ENCODE measurements around the gene FEZF1. TPM values are rescaled to one million over a fixed set of nuclear protein-coding genes. Genes with fewer than 3 reads are reported as not detected.

Gene FEZF1
- total RNA-seq, 1 experiment from 2014 or later: not detected

DNA sequence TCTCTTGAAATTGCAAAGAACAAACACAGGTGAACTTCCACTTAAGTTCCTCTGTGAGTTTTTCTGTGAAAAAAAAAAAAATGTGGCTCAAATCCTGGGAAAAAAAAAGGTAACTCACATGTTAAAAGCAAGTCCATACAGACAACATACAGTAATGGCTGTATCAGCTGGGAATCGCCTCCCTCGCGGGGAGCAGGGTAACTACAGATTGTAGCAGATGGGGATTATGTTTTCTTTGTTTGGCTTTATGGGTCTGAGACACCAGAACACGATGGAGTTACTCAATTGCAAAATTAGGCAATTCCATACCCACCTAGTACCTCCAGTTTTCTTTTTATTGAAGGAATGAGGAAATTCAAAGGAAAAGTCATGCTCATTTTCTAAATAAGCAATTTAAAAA lies 42.3 kb downstream of the FEZF1 start:
- Mint-ChIP-seq H3K27ac (ENCODE audit: unreplicated experiment) (no peak overlapping the region), H3K9me3 (ENCODE audit: low read depth, unreplicated experiment) (no peaks in the 10 kb centered on the region), H3K27me3 (ENCODE audit: unreplicated experiment) (no peaks in the 10 kb centered on the region), H3K4me3 (ENCODE audit: low read depth, unreplicated experiment) (no peak overlapping the region), H3K36me3 (ENCODE audit: insufficient read depth, unreplicated experiment) (no peaks in the 10 kb centered on the region), H3K4me1 (ENCODE audit: low read depth, unreplicated experiment) (no peaks in the 10 kb centered on the region)
- CTCF ChIA-PET: no interaction called here
- TF ChIP-seq, protein P1, sequence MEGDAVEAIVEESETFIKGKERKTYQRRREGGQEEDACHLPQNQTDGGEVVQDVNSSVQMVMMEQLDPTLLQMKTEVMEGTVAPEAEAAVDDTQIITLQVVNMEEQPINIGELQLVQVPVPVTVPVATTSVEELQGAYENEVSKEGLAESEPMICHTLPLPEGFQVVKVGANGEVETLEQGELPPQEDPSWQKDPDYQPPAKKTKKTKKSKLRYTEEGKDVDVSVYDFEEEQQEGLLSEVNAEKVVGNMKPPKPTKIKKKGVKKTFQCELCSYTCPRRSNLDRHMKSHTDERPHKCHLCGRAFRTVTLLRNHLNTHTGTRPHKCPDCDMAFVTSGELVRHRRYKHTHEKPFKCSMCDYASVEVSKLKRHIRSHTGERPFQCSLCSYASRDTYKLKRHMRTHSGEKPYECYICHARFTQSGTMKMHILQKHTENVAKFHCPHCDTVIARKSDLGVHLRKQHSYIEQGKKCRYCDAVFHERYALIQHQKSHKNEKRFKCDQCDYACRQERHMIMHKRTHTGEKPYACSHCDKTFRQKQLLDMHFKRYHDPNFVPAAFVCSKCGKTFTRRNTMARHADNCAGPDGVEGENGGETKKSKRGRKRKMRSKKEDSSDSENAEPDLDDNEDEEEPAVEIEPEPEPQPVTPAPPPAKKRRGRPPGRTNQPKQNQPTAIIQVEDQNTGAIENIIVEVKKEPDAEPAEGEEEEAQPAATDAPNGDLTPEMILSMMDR (IDR thresholded peaks at IDR 0.05; ENCODE audit: unreplicated experiment): no peak
- intact Hi-C loops (cut with micrococcal nuclease; ENCODE audit: unreplicated experiment): no loop called here
- DNase-seq: no peak
- no TSS peak for BruUV-seq (replicated peaks)

DNA sequence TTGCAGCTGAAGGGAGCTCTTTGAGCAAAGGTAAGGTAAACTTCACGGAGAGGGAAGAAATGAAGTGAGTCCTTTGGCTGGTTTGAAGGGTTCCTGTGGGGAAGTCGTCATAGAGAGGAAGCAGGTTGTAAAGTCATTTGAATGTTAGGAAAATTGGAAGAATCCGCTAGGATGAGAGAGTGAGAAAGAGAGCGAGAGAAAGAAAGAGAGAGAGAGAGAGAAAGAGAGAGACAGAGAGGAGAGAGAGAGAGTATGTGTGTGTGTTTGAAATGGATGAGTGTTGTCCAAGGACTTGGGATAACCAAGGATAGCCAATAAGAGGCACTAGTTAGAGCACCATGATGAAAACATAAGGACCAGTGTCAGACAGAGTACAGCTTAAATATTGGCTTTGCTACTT lies 43.1 kb downstream of the FEZF1 start:
- TF ChIP-seq, protein P1 (IDR thresholded peaks at IDR 0.05; ENCODE audit: unreplicated experiment): no peak
- CTCF ChIA-PET: interaction anchor here (0.6 kb wide), 1 partner anchor 1124 kb away, joined by 3 read pairs; no protein-coding TSS in a partner anchor
- Mint-ChIP-seq H3K27ac (ENCODE audit: unreplicated experiment) (no peak overlapping the region), H3K4me1 (ENCODE audit: low read depth, unreplicated experiment) (no peaks in the 10 kb centered on the region), H3K9me3 (ENCODE audit: low read depth, unreplicated experiment) (no peaks in the 10 kb centered on the region), H3K36me3 (ENCODE audit: insufficient read depth, unreplicated experiment) (no peaks in the 10 kb centered on the region), H3K27me3 (ENCODE audit: unreplicated experiment) (peaks cover under 1% of the 10 kb centered on the region), H3K4me3 (ENCODE audit: low read depth, unreplicated experiment) (no peak overlapping the region)
- intact Hi-C loops (cut with micrococcal nuclease; ENCODE audit: unreplicated experiment): no loop called here
- DNase-seq: no peak
- no TSS peak for BruUV-seq (replicated peaks)

DNA sequence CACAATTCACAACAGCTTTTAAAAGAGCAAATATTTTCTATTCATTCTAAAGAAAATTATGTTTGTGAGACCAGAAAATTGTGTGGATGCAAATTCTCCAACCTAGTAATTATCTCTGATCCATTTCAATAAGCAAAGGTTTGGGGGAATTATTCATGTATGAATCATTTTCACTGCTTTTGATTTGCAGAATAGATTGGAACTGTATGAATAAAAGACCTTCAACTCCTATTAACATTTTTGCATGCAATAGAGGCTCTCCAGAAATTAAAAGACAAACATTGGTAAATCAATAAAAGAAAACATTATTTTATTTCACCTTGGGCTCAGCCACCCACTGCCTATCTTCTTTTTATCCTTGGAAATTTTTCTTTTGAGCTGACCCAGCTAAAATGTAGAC lies 43.5 kb downstream of the FEZF1 start:
- H3K27me3 Mint-ChIP-seq (ENCODE audit: unreplicated experiment): peaks cover 5% of the 10 kb centered on the region
- CTCF ChIA-PET: interaction anchor here (0.6 kb wide), 1 partner anchor 1125 kb away, joined by 3 read pairs; no protein-coding TSS in a partner anchor
- no peak overlapping the region for H3K27ac Mint-ChIP-seq (ENCODE audit: unreplicated experiment)
- DNase-seq: no peak
- TF ChIP-seq, protein P1 (IDR thresholded peaks at IDR 0.05; ENCODE audit: unreplicated experiment): no peak
- no peaks in the 10 kb centered on the region for H3K9me3 Mint-ChIP-seq (ENCODE audit: low read depth, unreplicated experiment)
- no peaks in the 10 kb centered on the region for H3K36me3 Mint-ChIP-seq (ENCODE audit: insufficient read depth, unreplicated experiment)
- no TSS peak for BruUV-seq (replicated peaks)
- no peaks in the 10 kb centered on the region for H3K4me1 Mint-ChIP-seq (ENCODE audit: low read depth, unreplicated experiment)
- intact Hi-C loops (cut with micrococcal nuclease; ENCODE audit: unreplicated experiment): no loop called here
- H3K4me3 Mint-ChIP-seq (ENCODE audit: low read depth, unreplicated experiment): no peak overlapping the region

DNA sequence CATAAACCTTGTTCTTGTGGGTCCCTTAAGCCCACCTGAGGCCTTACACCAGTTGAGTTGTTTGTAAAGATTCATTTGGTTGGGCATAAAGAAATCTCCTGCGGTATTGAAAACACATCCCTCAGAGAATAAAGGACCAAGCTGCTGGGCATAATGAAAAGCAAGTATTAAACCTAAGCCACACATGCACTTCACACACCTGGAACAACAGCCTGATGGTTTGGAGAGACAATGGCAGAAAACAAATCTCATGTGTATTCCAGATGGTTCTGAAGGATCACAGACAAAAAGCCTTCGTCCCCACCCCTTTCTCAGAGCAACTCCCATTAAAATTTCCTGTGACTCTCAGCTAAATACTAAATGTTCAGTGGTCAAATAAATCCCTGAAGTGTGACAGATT lies 44.2 kb downstream of the FEZF1 start:
- DNase-seq: no peak
- CTCF ChIA-PET: no interaction called here
- H3K9me3 Mint-ChIP-seq (ENCODE audit: low read depth, unreplicated experiment): no peaks in the 10 kb centered on the region
- H3K36me3 Mint-ChIP-seq (ENCODE audit: insufficient read depth, unreplicated experiment): no peaks in the 10 kb centered on the region
- BruUV-seq (replicated peaks): no TSS peak
- intact Hi-C loops (cut with micrococcal nuclease; ENCODE audit: unreplicated experiment): no loop called here
- H3K4me1 Mint-ChIP-seq (ENCODE audit: low read depth, unreplicated experiment): no peaks in the 10 kb centered on the region
- H3K4me3 Mint-ChIP-seq (ENCODE audit: low read depth, unreplicated experiment): no peak overlapping the region
- H3K27ac Mint-ChIP-seq (ENCODE audit: unreplicated experiment): no peak overlapping the region
- H3K27me3 Mint-ChIP-seq (ENCODE audit: unreplicated experiment): peaks cover 12% of the 10 kb centered on the region
- TF ChIP-seq, protein P1 (IDR thresholded peaks at IDR 0.05; ENCODE audit: unreplicated experiment): no peak

Data from Calu3 (cell line).